Ectodermal cell (in vitro differentiated cells): Measurements from ENCODE around the gene SLC30A2. TPM values are rescaled to one million over a fixed set of nuclear protein-coding genes. Genes with fewer than 3 reads are reported as not detected.
A peak's percentile ranks its signal among the peaks of the same experiment; 100 is the strongest.
"Not testable (repeated sequence)": the region's sequence is repeated elsewhere in the genome, so short reads cannot be mapped to it uniquely, and the experiment has no call there.

Experiments
- H3K27ac ChIP-seq: 2 replicates; pipeline ENCODE4 v1.7.0; 2013; ENCODE audit warnings: mild to moderate bottlenecking, low read depth, low read length; ENCODE audit not compliant: insufficient read depth, poor library complexity, severe bottlenecking
- H3K27me3 ChIP-seq: 2 replicates; pipeline ENCODE4 v1.7.0; 2013; ENCODE audit warnings: mild to moderate bottlenecking, low read length; ENCODE audit not compliant: insufficient read depth, control insufficient read depth, poor library complexity, severe bottlenecking
- H3K36me3 ChIP-seq: one replicate; pipeline ENCODE4 v1.7.0; 2013; ENCODE audit warnings: low read length; ENCODE audit not compliant: control insufficient read depth, insufficient read depth
- H3K4me1 ChIP-seq: one replicate; pipeline ENCODE4 v1.7.0; 2013; ENCODE audit warnings: low read length; ENCODE audit not compliant: control insufficient read depth, insufficient read depth
- H3K4me3 ChIP-seq: 2 replicates; pipeline ENCODE4 v1.7.0; 2013; ENCODE audit warnings: low read depth, low read length, control low read depth; ENCODE audit not compliant: insufficient read depth
- H3K9me3 ChIP-seq: 2 replicates; pipeline ENCODE4 v1.7.0; 2013; ENCODE audit warnings: mild to moderate bottlenecking, low read length, moderate library complexity; ENCODE audit not compliant: control insufficient read depth
- WGBS, 2 experiments: methylation state at CpG; one replicate each; pipeline ENCODE4 v1.1.7; 2013; ENCODE audit warnings: missing lambda C conversion rate in 2 of 2; 5-methylcytosine and 5-hydroxymethylcytosine counted together
- polyA plus RNA-seq, 4 experiments: library from polyadenylated mRNA; stranded (reverse); fragments of 50-300 nt; gene quantifications; one replicate each; pipeline ENCODE4 v1.2.3, GENCODE V29; 2013

SLC30A2 gene
- not detected for polyA plus RNA-seq (2013, experiment 1 of 4)
- not detected for polyA plus RNA-seq (2013, experiment 2 of 4)
- polyA plus RNA-seq (2013, experiment 3 of 4): not detected
- 0.08 TPM for polyA plus RNA-seq (2013, experiment 4 of 4)

GRCh38 chr1:26045722-26046245, at the start of gene SLC30A2:
Gene SLC30A2, minus strand, starts transcription at chr1:26046118. Its CDS starts 222 bp downstream, at chr1:26045896.
- H3K27ac ChIP-seq: no peak within 1 kb of the TSS
- H3K36me3 ChIP-seq: no peaks in the 10 kb centered on the region
- peaks cover 11% of the 10 kb centered on the region for H3K4me1 ChIP-seq
- WGBS, 2 experiments: 2% methylated on average over 62 of the region's 62 CpGs
- H3K9me3 ChIP-seq: no peaks in the 10 kb centered on the region
- H3K4me3 ChIP-seq: peak within 1 kb of the TSS; percentile 14
- H3K27me3 ChIP-seq: peaks cover 88% of the 10 kb centered on the region

- WGBS, 2 experiments: 29% methylated on average over 17 of the region's 17 CpGs
Measured at GRCh38 chr1:26094677-26095383, 48.9 kb upstream of the SLC30A2 start.

GRCh38 chr1:26094076-26094669, 48.3 kb upstream of the SLC30A2 start:
- WGBS, 2 experiments: 37 to 45% methylated on average over 11 of the region's 11 CpGs
- H3K4me3 ChIP-seq: no peak overlapping the region

More at GRCh38 chr1:26094677-26095383, 48.9 kb upstream of the SLC30A2 start:
- Histone ChIP-seq H3K27ac (no peak overlapping the region), H3K27me3 (peaks cover 10% of the 10 kb centered on the region), H3K4me3 (no peak overlapping the region), H3K4me1 (peaks cover 16% of the 10 kb centered on the region), H3K36me3 (no peaks in the 10 kb centered on the region), H3K9me3 (no peaks in the 10 kb centered on the region)

GRCh38 chr1:26093569-26093968, 47.7 kb upstream of the SLC30A2 start:
- not testable (repeated sequence) for H3K27ac ChIP-seq
- 57 to 72% methylated on average over 5 to 6 of the region's 6 CpGs for WGBS, 2 experiments
- peaks cover 10% of the 10 kb centered on the region for H3K27me3 ChIP-seq

More at GRCh38 chr1:26094076-26094669, 48.3 kb upstream of the SLC30A2 start:
- Histone ChIP-seq H3K36me3 (no peaks in the 10 kb centered on the region), H3K4me1 (peaks cover 16% of the 10 kb centered on the region), H3K27ac (no peak overlapping the region), H3K27me3 (peaks cover 10% of the 10 kb centered on the region), H3K9me3 (no peaks in the 10 kb centered on the region)

GRCh38 chr1:26092422-26092821, 46.5 kb upstream of the SLC30A2 start:
- H3K27ac ChIP-seq: no peak overlapping the region
- 73 to 81% methylated on average over 7 of the region's 7 CpGs for WGBS, 2 experiments
- no peaks in the 10 kb centered on the region for H3K36me3 ChIP-seq

More at GRCh38 chr1:26093569-26093968, 47.7 kb upstream of the SLC30A2 start:
- H3K36me3 ChIP-seq, H3K9me3 ChIP-seq, H3K4me3 ChIP-seq: not testable (repeated sequence)
- H3K4me1 ChIP-seq: peaks cover 16% of the 10 kb centered on the region

GRCh38 chr1:26090893-26091292, 45.0 kb upstream of the SLC30A2 start:
- H3K4me3 ChIP-seq: no peak overlapping the region
- H3K36me3 ChIP-seq: no peaks in the 10 kb centered on the region
- WGBS, 2 experiments: 95 to 96% methylated on average over 3 of the region's 3 CpGs

More at GRCh38 chr1:26092422-26092821, 46.5 kb upstream of the SLC30A2 start:
- Histone ChIP-seq H3K4me3 (no peak overlapping the region), H3K27me3 (peaks cover 10% of the 10 kb centered on the region), H3K9me3 (no peaks in the 10 kb centered on the region), H3K4me1 (peaks cover 16% of the 10 kb centered on the region)

GRCh38 chr1:26089125-26089524, 43.2 kb upstream of the SLC30A2 start:
- Histone ChIP-seq H3K27ac (no peak overlapping the region), H3K9me3 (no peaks in the 10 kb centered on the region), H3K27me3 (peaks cover 6% of the 10 kb centered on the region), H3K4me1 (peaks cover 7% of the 10 kb centered on the region), H3K36me3 (no peaks in the 10 kb centered on the region), H3K4me3 (no peak overlapping the region)
- 100% methylated on average over 2 to 3 of the region's 3 CpGs for WGBS, 2 experiments

More at GRCh38 chr1:26090893-26091292, 45.0 kb upstream of the SLC30A2 start:
- H3K4me1 ChIP-seq: peaks cover 16% of the 10 kb centered on the region
- no peaks in the 10 kb centered on the region for H3K9me3 ChIP-seq
- H3K27me3 ChIP-seq: peaks cover 10% of the 10 kb centered on the region
- no peak overlapping the region for H3K27ac ChIP-seq

- H3K27ac ChIP-seq: no peak overlapping the region
- H3K27me3 ChIP-seq: no peaks in the 10 kb centered on the region
- H3K9me3 ChIP-seq: no peaks in the 10 kb centered on the region
- H3K4me3 ChIP-seq: no peak overlapping the region
- H3K36me3 ChIP-seq: no peaks in the 10 kb centered on the region
- WGBS, 2 experiments: 85 to 91% methylated on average over 2 of the region's 2 CpGs
- H3K4me1 ChIP-seq: no peaks in the 10 kb centered on the region
Measured at GRCh38 chr1:26084844-26085243, 38.9 kb upstream of the SLC30A2 start.

- no peak overlapping the region for H3K4me3 ChIP-seq
- no peak overlapping the region for H3K27ac ChIP-seq
- H3K36me3 ChIP-seq: no peaks in the 10 kb centered on the region
- H3K27me3 ChIP-seq: no peaks in the 10 kb centered on the region
- H3K4me1 ChIP-seq: no peaks in the 10 kb centered on the region
- WGBS, 2 experiments: 89 to 92% methylated on average over 2 of the region's 2 CpGs
- no peaks in the 10 kb centered on the region for H3K9me3 ChIP-seq
Measured at GRCh38 chr1:26084091-26084561, 38.2 kb upstream of the SLC30A2 start.

GRCh38 chr1:26083208-26083607, 37.3 kb upstream of the SLC30A2 start:
- Histone ChIP-seq H3K4me1 (no peaks in the 10 kb centered on the region), H3K36me3 (no peaks in the 10 kb centered on the region), H3K4me3 (no peak overlapping the region), H3K27me3 (no peaks in the 10 kb centered on the region), H3K9me3 (no peaks in the 10 kb centered on the region), H3K27ac (no peak overlapping the region)
- WGBS, 2 experiments: 80 to 86% methylated on average over 5 of the region's 5 CpGs
